GM12878 (cell line): ENCODE data around the gene ALDH18A1. TPM values are rescaled to one million over a fixed set of nuclear protein-coding genes. Genes with fewer than 3 reads are reported as not detected.

Source experiments
- ATAC-seq: fragments of 200-7000 bp; cut with Tn5 transposase; 3 replicates; pipeline ENCODE4 v1.9.1; 2020; ENCODE audit warnings: mild to moderate bottlenecking, moderate library complexity
- BruUV-seq: library from RNA; stranded (reverse); fragments of 400-500 nt; replicated peaks from 2 replicates; lab custom pipeline; 2021; lab: Mats Ljungman, UMichigan
- CTCF ChIA-PET: fragments of 300-600 bp; sonication (Branson Sonifier 250); formaldehyde crosslinking; extraction: SDS; loops from one replicate; lab custom pipeline; 2021; ENCODE audit warnings: inconsistent platforms; lab: Yijun Ruan, JAX
- POLR2A ChIA-PET: fragments of 350-600 bp; formaldehyde crosslinking; extraction: SDS; loops from one replicate; lab custom pipeline; 2021; ENCODE audit warnings: inconsistent platforms; lab: Charles Lee
- RAD21 ChIA-PET: fragments of 300-600 bp; sonication (Branson Sonifier 250); formaldehyde crosslinking; loops from one replicate; lab custom pipeline; 2023; ENCODE audit warnings: antibody characterized with exemption; ENCODE audit not compliant: unreplicated experiment; lab: Charles Lee
- SMC1A ChIA-PET: fragments of 300-600 bp; sonication (Branson Sonifier 250); formaldehyde crosslinking; loops from one replicate; lab custom pipeline; 2023; ENCODE audit not compliant: unreplicated experiment, uncharacterized antibody; lab: Charles Lee
- DNase-seq: peaks from one replicate; pipeline ENCODE4 v3.0.0-alpha.2; 2011; ENCODE audit warnings: low read depth, low spot score
- FAIRE-seq: peaks from 3 replicates; lab custom pipeline; 2011; peaks lifted over from hg19 to GRCh38; lab: Jason Lieb, UNC
- H2AFZ ChIP-seq: 2 replicates; pipeline ENCODE4 v1.6.0; 2011; ENCODE audit warnings: low read depth, low read length, control low read depth; ENCODE audit not compliant: control insufficient read depth
- H3K27ac ChIP-seq: 2 replicates; pipeline ENCODE4 v1.5.1; 2011; ENCODE audit warnings: control low read depth; ENCODE audit not compliant: control insufficient read depth, insufficient read depth
- H3K27me3 ChIP-seq, 2 experiments: replicated peaks in 1 of 2; 2 replicates each; pipeline versions ENCODE4 v1.6.0 to v1.6.1; 2011; ENCODE audit warnings: low read length in 1 of 2; ENCODE audit not compliant: control insufficient read depth in 2 of 2, insufficient read depth in 2 of 2
- H3K36me3 ChIP-seq, 2 experiments: 2 replicates each; pipeline ENCODE4 v1.5.1; 2011; ENCODE audit warnings: low read length in 1 of 2; ENCODE audit not compliant: control insufficient read depth in 2 of 2, insufficient read depth in 2 of 2
- H3K4me1 ChIP-seq: 2 replicates; pipeline ENCODE4 v1.6.1; 2011; ENCODE audit warnings: mild to moderate bottlenecking, low read length, moderate library complexity, mixed read lengths; ENCODE audit not compliant: control insufficient read depth, insufficient read depth
- H3K4me2 ChIP-seq: 2 replicates; pipeline ENCODE4 v1.6.0; 2011; ENCODE audit warnings: control low read depth; ENCODE audit not compliant: control insufficient read depth, insufficient read depth
- H3K4me3 ChIP-seq: fragments of 200-600 bp; sonication (generic); 2 replicates; pipeline ENCODE4 v1.5.1; 2016
- H3K79me2 ChIP-seq: 2 replicates; pipeline ENCODE4 v1.6.0; 2011; ENCODE audit warnings: low read length; ENCODE audit not compliant: control insufficient read depth, insufficient read depth
- H3K9ac ChIP-seq: 2 replicates; pipeline ENCODE4 v1.8.0; 2011; ENCODE audit warnings: low read length, control low read depth, mixed read lengths; ENCODE audit not compliant: control insufficient read depth, insufficient read depth
- H3K9me3 ChIP-seq: replicated peaks from 3 replicates; pipeline ENCODE4 v1.5.1; 2011; ENCODE audit warnings: mild to moderate bottlenecking, low read length; ENCODE audit not compliant: control insufficient read depth, insufficient read depth
- H4K20me1 ChIP-seq: 2 replicates; pipeline ENCODE4 v1.6.0; 2011; ENCODE audit not compliant: control insufficient read depth, insufficient read depth
- CBFB ChIP-seq: IDR thresholded peaks from 2 replicates; pipeline ENCODE4 v1.6.1; 2016; ENCODE audit warnings: antibody characterized with exemption, low read depth
- CHD1 ChIP-seq: IDR thresholded peaks from 2 replicates; pipeline ENCODE4 v1.6.1; 2012; ENCODE audit warnings: low read depth, low read length, improper control_type of control experiment
- EED ChIP-seq: sonication (generic); IDR thresholded peaks from 2 replicates; pipeline ENCODE4 v1.6.1; 2016; ENCODE audit warnings: antibody characterized with exemption, low read depth
- GATAD2B ChIP-seq: fragments of 450-650 bp; conservative IDR thresholded peaks from 2 replicates; pipeline ENCODE4 v1.6.1; 2017; ENCODE audit warnings: low read depth, mild to moderate bottlenecking, moderate library complexity
- KLF5 ChIP-seq: fragments of 450-650 bp; IDR thresholded peaks from 2 replicates; pipeline ENCODE4 v1.6.1; 2014; ENCODE audit warnings: mild to moderate bottlenecking; ENCODE audit not compliant: partially characterized antibody
- LARP7 ChIP-seq: fragments of 450-650 bp; IDR thresholded peaks from 2 replicates; pipeline ENCODE4 v1.6.1; 2017; ENCODE audit warnings: mild to moderate bottlenecking
- MYC ChIP-seq: IDR thresholded peaks from 2 replicates; pipeline ENCODE4 v1.6.1; 2011; ENCODE audit warnings: mild to moderate bottlenecking, low read length, moderate library complexity, inconsistent platforms; ENCODE audit not compliant: insufficient read depth, insufficient replicate concordance, insufficient read length, severe bottlenecking
- RUNX3 ChIP-seq: IDR thresholded peaks from 2 replicates; pipeline ENCODE4 v1.6.1; 2012; ENCODE audit warnings: low read length, inconsistent platforms
- ZBED1 ChIP-seq: IDR thresholded peaks from 2 replicates; pipeline ENCODE4 v1.6.1; 2016; ENCODE audit warnings: borderline replicate concordance
- WGBS: methylation state at CpG from one replicate; pipeline ENCODE4 v1.1.6; 2016; ENCODE audit warnings: low lambda C conversion rate; ENCODE audit not compliant: insufficient replicate concordance, insufficient coverage; ENCODE audit errors: missing lambda C conversion rate; 5-methylcytosine and 5-hydroxymethylcytosine counted together
- in situ Hi-C: fragments of 300-500 bp; cut with MboI; formaldehyde crosslinking; loops from 9 replicates; pipeline ENCODE4 v1.14.3; 2018; ENCODE audit warnings: mixed read lengths
- intact Hi-C: fragments of 100-400 bp; cut with micrococcal nuclease; formaldehyde crosslinking; loops from one replicate; pipeline ENCODE4 v1.14.2; 2022; ENCODE audit not compliant: unreplicated experiment
- polyA plus RNA-seq, 11 experiments: library from polyadenylated mRNA; depleted of rRNA in 4 of 11; unstranded in 6 of 11; stranded (reverse) in 5 of 11; fragments of >200 nt; fragmentation: Nextera tagmentation in 4 of 11; fragmentation: Illumina TruSeq in 1 of 11; extraction: Ambion mirVana in 4 of 11; extraction: Trizol in 1 of 11; gene quantifications; 1 replicate in 1 of 11; 2 replicates in 10 of 11; pipeline versions ENCODE4 v1.2.1 to v1.2.3, GENCODE V29; 2011 to 2016; ENCODE audit warnings: inconsistent platforms in 2 of 11, missing spikeins in 2 of 11, low read depth in 1 of 11
- total RNA-seq, 4 experiments: library from RNA; depleted of rRNA in 3 of 4; stranded (reverse); fragments of >200 nt in 3 of 4; fragmentation: Illumina TruSeq in 1 of 4; extraction: Trizol in 1 of 4; gene quantifications; 2 replicates each; pipeline versions ENCODE4 v1.2.1 to v1.2.3, GENCODE V29; 2013 to 2021
- TF ChIP-seq, protein P1 (sequence below): fragments of 450-650 bp; IDR thresholded peaks from 2 replicates; pipeline ENCODE4 v1.6.1; 2017; ENCODE audit warnings: mild to moderate bottlenecking, moderate library complexity
- TF ChIP-seq, protein P2 (sequence below): fragments of 450-650 bp; IDR thresholded peaks from 2 replicates; pipeline ENCODE4 v1.6.1; 2017; ENCODE audit warnings: mild to moderate bottlenecking

Gene ALDH18A1
- total and polyA plus RNA-seq, 10 of the 15 experiments (the other 5 are each of a cell fraction or from before 2014, with no cell fraction given) = 24.3 to 118 (median 99.3) TPM

DNA sequence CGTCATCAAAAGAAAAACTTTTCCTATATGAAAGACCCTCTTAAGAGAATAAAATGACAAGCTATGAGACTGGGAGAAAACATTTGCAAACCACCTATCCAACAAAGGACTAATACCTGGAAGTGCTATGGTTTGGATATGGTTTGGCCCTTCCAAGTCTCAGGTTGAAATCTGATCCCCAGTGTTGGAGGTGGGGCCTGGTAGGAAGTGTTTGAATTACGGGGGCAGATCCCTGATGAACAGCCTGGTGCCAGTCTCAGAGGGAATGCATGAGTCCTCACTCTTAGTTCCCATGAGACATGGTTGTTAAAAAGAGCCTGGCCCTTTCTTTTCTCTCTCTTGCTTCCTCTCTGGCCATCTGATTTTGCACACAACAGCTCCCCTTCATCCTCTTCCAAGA lies 6.3 kb downstream of the ALDH18A1 start:
- Histone ChIP-seq H3K4me3 (no peak overlapping the region), H3K27me3 (no peaks in the 10 kb centered on the region), H3K9me3 (peaks cover 8% of the 10 kb centered on the region; the same call in 2 of the 3 replicates), H3K27ac (no peak overlapping the region), H3K79me2 (peaks cover 19% of the 10 kb centered on the region), H3K4me1 (peaks cover 2% of the 10 kb centered on the region; the same call in 1 of the 2 replicates), H2AFZ (no peak overlapping the region), H3K4me2 (no peak overlapping the region), H3K36me3 (peaks cover 8 to 30% of the 10 kb centered on the region in 2 experiments), H4K20me1 (no peaks in the 10 kb centered on the region), H3K9ac (no peak overlapping the region)
- TF ChIP-seq GATAD2B (no peak), LARP7 (no peak)
- in situ Hi-C loops = no loop called here
- RAD21 ChIA-PET = no interaction called here
- SMC1A ChIA-PET = interaction anchor here (0.8 to 1.0 kb wide), 2 partner anchors 13 to 43 kb away, joined by 3 read pairs; partner anchors contain the start of gene TCTN3
- CTCF ChIA-PET = no interaction called here
- no peak for DNase-seq
- no peak for ATAC-seq
- WGBS = 92% methylated on average over 2 of the region's 2 CpGs
- intact Hi-C loops = no loop called here
- no peak for FAIRE-seq
- no TSS peak for BruUV-seq
- POLR2A ChIA-PET = no interaction called here

DNA sequence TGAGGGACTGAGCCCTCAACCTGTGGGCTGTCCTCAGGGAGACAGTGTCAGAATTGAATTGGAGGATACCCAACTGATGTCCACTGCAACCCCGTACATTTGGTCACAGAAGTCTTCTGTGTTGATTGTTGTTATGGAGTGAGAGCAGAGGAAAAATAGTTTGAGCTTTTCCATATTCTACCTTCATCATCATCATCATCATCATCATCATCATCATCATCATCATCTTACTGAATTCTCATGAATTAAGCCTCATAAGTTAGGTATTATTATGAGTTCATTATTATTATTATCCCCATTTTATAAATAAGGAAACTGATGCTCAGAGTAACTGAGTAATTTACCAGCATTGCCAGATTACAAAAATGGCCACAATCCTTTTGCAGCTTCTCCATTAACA lies 8.4 kb downstream of the ALDH18A1 start:
- Histone ChIP-seq H3K9ac (no peak overlapping the region), H3K36me3 (peaks cover 8 to 34% of the 10 kb centered on the region in 2 experiments), H3K27ac (no peak overlapping the region), H3K4me2 (no peak overlapping the region), H4K20me1 (no peaks in the 10 kb centered on the region; the same call in 1 of the 2 replicates), H3K4me3 (no peak overlapping the region), H3K27me3 (no peaks in the 10 kb centered on the region), H3K9me3 (peaks cover 8% of the 10 kb centered on the region; the same call in 2 of the 3 replicates), H3K4me1 (no peaks in the 10 kb centered on the region; the same call in 1 of the 2 replicates), H2AFZ (no peak overlapping the region), H3K79me2 (peaks cover under 1% of the 10 kb centered on the region)
- DNase-seq (no peak), ATAC-seq (no peak), FAIRE-seq (no peak)
- intact Hi-C loops (no loop called here), in situ Hi-C loops (no loop called here)
- no TSS peak for BruUV-seq
- CTCF ChIA-PET = interaction anchor here (1.1 to 1.2 kb wide), 3 partner anchors 46 to 274 kb away, joined by 3 to 4 read pairs (median 3); partner anchors contain the start of gene TCTN3
- 100% methylated on average over 1 of the region's 1 CpG for WGBS
- POLR2A ChIA-PET = no interaction called here
- SMC1A ChIA-PET = interaction anchor here (0.9 kb wide), 1 partner anchor 14 kb away, joined by 3 read pairs; no protein-coding TSS in a partner anchor
- RAD21 ChIA-PET = no interaction called here
- TF ChIP-seq RUNX3 = no peak
- TF ChIP-seq, protein P1, sequence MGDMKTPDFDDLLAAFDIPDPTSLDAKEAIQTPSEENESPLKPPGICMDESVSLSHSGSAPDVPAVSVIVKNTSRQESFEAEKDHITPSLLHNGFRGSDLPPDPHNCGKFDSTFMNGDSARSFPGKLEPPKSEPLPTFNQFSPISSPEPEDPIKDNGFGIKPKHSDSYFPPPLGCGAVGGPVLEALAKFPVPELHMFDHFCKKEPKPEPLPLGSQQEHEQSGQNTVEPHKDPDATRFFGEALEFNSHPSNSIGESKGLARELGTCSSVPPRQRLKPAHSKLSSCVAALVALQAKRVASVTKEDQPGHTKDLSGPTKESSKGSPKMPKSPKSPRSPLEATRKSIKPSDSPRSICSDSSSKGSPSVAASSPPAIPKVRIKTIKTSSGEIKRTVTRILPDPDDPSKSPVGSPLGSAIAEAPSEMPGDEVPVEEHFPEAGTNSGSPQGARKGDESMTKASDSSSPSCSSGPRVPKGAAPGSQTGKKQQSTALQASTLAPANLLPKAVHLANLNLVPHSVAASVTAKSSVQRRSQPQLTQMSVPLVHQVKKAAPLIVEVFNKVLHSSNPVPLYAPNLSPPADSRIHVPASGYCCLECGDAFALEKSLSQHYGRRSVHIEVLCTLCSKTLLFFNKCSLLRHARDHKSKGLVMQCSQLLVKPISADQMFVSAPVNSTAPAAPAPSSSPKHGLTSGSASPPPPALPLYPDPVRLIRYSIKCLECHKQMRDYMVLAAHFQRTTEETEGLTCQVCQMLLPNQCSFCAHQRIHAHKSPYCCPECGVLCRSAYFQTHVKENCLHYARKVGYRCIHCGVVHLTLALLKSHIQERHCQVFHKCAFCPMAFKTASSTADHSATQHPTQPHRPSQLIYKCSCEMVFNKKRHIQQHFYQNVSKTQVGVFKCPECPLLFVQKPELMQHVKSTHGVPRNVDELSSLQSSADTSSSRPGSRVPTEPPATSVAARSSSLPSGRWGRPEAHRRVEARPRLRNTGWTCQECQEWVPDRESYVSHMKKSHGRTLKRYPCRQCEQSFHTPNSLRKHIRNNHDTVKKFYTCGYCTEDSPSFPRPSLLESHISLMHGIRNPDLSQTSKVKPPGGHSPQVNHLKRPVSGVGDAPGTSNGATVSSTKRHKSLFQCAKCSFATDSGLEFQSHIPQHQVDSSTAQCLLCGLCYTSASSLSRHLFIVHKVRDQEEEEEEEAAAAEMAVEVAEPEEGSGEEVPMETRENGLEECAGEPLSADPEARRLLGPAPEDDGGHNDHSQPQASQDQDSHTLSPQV = no peak
- TF ChIP-seq KLF5 = no peak
- TF ChIP-seq CHD1 = no peak
- TF ChIP-seq ZBED1 = no peak
- TF ChIP-seq MYC = no peak
- TF ChIP-seq, protein P2, sequence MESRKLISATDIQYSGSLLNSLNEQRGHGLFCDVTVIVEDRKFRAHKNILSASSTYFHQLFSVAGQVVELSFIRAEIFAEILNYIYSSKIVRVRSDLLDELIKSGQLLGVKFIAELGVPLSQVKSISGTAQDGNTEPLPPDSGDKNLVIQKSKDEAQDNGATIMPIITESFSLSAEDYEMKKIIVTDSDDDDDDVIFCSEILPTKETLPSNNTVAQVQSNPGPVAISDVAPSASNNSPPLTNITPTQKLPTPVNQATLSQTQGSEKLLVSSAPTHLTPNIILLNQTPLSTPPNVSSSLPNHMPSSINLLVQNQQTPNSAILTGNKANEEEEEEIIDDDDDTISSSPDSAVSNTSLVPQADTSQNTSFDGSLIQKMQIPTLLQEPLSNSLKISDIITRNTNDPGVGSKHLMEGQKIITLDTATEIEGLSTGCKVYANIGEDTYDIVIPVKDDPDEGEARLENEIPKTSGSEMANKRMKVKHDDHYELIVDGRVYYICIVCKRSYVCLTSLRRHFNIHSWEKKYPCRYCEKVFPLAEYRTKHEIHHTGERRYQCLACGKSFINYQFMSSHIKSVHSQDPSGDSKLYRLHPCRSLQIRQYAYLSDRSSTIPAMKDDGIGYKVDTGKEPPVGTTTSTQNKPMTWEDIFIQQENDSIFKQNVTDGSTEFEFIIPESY = no peak
- no peak for TF ChIP-seq EED
- no peak for TF ChIP-seq CBFB
